Hematopoietic multipotent progenitor cell treated with erythropoietin and hydrocortisone succinate and interleukin-3 and kit ligand, for 6 days (in vitro differentiated cells): ENCODE measurements around the gene DXO.
"Not testable (repeated sequence)": the region's sequence is repeated elsewhere in the genome, so short reads cannot be mapped to it uniquely, and the experiment has no call there.

ENCODE experiments used
- DNase-seq: peaks from one replicate; pipeline ENCODE4 v3.0.0-alpha.2; 2015

The DXO gene

GRCh38 chr6:31971993-31972708 is at the start of gene DXO:
DXO (minus strand) TSS chr6:31972138; CDS start chr6:31971675, 463 bp downstream.
- DNase-seq, result peak; percentile 99

DNA sequence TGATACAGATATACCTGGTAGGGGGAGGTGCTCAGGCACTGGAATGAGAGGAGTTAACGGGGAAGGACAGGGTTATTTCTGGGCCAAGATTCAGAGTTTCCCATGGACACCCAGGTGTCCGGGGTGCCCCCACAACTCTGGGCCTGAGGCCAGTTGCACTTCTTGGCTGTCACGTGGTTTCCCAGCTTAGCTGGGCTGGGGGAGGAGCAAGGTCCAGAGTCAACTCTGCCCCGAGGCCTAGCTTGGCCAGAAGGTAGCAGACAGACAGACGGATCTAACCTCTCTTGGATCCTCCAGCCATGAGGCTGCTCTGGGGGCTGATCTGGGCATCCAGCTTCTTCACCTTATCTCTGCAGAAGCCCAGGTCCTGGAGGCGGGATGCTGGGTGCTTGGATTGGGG is 42.6 kb upstream of the DXO start, which contains the start of gene C4B:
C4B (plus strand) TSS at position 249 of the 400 bp plus-strand sequence; CDS start at position 300, 51 bp downstream.
- DNase-seq, result not testable (repeated sequence)

DNA sequence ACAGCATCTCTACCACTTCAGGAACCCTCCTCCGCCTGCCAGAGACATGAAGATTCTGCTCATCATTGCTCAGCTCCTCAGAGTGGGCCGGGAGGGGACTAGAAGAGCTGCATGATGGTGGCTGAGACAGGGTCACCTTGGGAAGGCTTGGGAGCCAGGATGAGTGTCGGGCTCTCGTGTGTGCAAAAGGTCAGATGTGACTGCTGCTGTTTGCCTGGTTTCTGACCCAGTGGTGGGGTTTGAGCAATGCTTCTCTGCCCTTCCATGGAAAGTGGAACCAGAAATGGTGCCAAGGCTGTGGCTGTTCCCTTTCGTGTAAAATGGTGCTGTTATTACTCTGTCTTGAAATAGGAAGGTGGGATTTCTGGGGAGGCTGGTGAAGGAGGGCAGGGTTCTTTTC is 41.8 kb upstream of the DXO start:
- DNase-seq, result not testable (repeated sequence)

DNA sequence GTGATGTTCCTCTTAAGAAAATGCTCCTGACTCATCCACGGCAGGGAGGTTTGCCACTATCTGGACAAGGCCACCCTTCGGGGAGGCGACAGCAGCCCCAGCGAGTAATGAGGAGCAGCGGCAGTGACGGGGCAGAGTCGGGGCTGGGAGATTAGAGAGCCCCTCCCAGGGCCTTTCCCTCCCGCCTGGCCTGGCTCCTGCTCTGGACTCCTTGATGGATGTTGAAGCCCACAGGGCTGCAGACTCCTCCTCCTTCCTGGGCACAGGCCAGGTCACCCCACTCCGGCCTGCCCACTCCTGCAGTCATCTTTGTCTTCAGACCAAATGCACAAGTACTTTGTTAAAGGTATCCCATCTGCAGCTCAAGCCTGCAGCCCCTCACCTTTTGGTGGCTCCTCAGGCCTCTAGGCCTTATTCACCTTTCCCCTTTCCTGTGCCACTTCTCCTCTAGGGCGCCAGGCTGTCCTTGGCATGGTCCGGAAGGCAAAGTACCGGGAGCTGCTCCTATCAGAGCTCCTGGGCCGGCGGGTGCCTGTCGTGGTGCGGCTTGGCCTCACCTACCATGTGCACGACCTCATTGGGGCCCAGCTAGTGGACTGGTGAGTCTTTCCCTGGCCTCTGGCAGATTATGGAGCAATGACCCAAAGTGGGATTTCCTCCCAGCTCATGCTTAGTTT is 41.1 kb upstream of the DXO start:
- not testable (repeated sequence) for DNase-seq

GRCh38 chr6:32010856-32011530 is 39.1 kb upstream of the DXO start:
- DNase-seq, result not testable (repeated sequence)

- DNase-seq, result not testable (repeated sequence)
Observed at GRCh38 chr6:32009537-32009936, 37.6 kb upstream of the DXO start.

DNA sequence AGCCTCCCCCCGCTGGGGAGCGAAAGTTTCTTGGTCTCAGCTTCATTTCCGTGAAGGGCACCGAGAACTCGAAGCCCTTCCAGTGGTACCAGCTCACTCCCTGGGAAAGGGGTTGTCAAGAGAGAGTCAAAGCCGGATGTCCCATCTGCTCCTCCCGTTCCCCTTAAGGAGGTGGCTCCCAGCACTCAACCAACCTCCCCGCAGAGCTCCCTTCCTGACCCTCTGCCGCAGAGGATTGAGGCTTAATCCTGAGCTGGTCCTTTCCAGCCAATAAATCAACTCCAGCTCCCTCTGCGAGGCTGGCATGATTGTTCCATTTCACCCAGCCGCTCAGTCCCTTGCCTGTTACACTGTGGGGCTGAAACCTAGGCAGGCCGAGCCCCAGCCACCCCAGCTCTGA is 36.7 kb upstream of the DXO start:
- not testable (repeated sequence) for DNase-seq

DNA sequence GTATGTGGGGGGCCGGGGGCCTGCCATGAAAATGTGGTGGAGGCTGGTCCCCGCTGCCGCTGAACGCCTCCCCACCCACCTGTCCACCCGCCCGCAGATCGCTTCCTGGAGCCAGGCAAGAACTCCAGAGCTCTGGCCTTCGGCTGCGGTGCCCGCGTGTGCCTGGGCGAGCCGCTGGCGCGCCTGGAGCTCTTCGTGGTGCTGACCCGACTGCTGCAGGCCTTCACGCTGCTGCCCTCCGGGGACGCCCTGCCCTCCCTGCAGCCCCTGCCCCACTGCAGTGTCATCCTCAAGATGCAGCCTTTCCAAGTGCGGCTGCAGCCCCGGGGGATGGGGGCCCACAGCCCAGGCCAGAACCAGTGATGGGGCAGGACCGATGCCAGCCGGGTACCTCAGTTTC is 36.1 kb upstream of the DXO start:
- not testable (repeated sequence) for DNase-seq

DNA sequence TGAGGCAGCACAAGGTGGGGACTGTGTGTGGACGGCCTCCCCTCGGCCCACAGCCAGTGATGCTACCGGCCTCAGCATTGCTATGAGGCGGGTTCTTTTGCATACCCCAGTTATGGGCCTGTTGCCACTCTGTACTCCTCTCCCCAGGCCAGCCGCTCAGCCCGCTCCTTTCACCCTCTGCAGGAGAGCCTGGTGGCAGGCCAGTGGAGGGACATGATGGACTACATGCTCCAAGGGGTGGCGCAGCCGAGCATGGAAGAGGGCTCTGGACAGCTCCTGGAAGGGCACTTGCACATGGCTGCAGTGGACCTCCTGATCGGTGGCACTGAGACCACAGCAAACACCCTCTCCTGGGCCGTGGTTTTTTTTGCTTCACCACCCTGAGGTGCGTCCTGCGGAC is 35.1 kb upstream of the DXO start:
- not testable (repeated sequence) for DNase-seq

- not testable (repeated sequence) for DNase-seq
Observed at GRCh38 chr6:32005991-32006529, 34.1 kb upstream of the DXO start.

DNA sequence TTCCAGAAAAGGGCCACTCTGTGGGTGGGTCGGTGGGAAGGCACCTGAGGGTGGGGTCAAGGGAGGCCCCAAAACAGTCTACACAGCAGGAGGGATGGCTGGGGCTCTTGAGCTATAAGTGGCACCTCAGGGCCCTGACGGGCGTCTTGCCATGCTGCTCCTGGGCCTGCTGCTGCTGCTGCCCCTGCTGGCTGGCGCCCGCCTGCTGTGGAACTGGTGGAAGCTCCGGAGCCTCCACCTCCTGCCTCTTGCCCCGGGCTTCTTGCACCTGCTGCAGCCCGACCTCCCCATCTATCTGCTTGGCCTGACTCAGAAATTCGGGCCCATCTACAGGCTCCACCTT is 33.6 kb upstream of the DXO start:
- DNase-seq, result peak; percentile 2

DNA sequence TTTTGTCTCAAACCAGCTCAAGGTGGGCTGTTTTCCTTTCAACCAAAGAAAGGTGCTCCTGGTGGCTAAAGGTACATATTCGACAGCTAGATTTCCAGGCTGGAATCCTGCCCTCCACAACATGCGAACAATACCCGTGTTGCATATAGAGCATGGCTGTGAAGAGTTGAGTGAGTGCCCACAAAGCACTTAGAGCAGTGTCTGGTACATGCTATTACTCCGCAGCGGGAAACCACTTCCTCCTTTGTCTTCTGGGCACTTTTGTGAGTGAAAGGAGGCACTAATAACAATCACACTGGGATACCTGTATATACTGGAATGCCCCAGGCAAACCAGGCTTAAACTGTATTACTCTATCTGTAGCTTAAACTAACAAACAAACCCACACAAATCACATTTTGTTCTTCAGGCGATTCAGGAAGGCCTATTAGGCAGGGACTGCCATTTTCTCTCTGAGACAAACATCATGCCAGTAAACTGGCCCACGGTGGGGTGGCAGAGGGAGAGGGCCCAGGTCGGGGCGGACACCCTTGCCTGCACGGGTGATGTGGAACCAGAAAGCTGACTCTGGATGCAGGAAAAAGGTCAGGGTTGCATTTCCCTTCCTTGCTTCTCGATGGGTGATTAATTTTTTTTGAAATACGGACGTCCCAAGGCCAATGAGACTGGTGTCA is 33.1 kb upstream of the DXO start:
- not testable (repeated sequence) for DNase-seq

DNA sequence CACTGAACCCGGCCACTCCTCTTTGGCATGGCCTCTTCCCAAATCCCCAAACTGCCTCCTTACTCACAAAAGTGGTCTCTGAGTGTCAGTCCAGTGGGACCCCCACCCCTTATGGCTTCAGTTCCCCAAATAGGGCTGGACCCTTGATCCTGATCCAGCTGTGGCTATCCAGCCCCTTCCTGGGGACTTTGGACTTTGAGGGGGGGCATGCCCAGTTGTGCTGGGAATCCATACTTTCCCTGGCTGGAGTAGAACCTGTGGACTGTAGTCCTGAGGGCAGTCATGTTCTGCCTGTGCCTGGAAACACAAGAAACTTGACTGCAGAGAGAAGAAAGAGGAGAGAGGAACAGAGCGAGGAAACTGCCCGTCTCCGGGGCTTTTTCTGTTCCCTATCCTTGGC is 32.5 kb upstream of the DXO start:
- DNase-seq, result not testable (repeated sequence)

GRCh38 chr6:32003301-32003700 is 31.4 kb upstream of the DXO start:
- DNase-seq, result not testable (repeated sequence)

DNA sequence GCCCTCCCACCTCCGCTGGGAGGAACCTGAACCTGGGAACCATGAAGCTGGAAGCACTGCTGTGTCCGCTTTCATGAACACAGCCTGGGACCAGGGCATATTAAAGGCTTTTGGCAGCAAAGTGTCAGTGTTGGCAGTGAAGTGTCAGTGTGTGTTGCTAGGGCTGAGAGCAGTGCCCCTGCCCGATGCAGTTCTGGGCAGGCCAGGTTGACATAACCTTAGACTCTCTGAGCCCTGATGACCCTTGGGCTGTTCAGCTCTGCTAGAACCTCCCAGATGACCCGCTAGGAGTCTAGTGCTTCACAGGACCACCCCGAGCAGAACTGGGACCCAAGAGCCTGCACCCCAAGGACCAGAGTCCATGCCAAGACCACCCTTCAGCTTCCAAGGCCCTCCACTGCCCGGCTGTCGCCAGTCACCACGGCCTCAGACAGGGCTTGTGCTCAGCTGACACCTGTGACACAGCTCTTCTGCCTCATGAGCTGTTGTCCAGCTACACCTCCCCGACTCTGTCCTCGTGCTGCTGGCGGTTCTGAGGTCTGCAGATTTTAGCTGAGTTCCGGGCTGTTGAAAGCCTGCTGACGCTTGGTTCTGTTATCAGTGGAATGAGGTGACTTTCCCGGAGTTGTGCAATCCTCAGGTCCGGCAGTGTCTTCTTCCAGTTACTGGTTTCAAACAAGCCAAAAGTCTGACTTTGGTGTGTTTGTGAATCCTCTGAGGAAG is 30.8 kb upstream of the DXO start:
- not testable (repeated sequence) for DNase-seq

- not testable (repeated sequence) for DNase-seq
Observed at GRCh38 chr6:31996385-31996784, 24.4 kb upstream of the DXO start.

GRCh38 chr6:31994421-31994820 is 22.5 kb upstream of the DXO start:
- not testable (repeated sequence) for DNase-seq

DNA sequence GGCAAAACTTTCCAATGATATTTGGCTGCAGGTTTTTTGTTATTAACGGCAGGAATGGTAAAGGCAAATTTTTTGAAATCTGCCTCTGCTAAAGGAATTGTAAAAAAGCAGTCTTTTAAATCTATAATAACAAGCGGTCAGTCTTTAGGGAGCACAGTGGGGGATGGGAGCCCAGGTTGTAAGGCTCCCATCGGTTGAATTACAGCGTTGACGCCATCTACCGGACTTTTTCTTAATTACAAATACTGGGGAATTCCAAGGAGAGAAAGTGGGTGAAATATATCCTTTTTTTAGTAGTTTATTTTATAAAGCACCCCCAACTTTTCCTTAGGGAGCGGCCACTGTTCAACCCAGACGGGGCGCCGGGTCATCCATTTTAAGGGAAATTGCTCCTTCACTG is 17.4 kb upstream of the DXO start:
- not testable (repeated sequence) for DNase-seq

DNA sequence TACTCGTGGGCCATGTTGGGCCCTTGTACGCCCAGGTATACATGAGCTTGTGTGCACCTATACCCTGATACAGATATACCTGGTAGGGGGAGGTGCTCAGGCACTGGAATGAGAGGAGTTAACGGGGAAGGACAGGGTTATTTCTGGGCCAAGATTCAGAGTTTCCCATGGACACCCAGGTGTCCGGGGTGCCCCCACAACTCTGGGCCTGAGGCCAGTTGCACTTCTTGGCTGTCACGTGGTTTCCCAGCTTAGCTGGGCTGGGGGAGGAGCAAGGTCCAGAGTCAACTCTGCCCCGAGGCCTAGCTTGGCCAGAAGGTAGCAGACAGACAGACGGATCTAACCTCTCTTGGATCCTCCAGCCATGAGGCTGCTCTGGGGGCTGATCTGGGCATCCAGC is 9.8 kb upstream of the DXO start, which contains the start of gene C4A:
C4A (plus strand) TSS at position 314 of the 400 bp plus-strand sequence; CDS start at position 365, 51 bp downstream.
- not testable (repeated sequence) for DNase-seq

DNA sequence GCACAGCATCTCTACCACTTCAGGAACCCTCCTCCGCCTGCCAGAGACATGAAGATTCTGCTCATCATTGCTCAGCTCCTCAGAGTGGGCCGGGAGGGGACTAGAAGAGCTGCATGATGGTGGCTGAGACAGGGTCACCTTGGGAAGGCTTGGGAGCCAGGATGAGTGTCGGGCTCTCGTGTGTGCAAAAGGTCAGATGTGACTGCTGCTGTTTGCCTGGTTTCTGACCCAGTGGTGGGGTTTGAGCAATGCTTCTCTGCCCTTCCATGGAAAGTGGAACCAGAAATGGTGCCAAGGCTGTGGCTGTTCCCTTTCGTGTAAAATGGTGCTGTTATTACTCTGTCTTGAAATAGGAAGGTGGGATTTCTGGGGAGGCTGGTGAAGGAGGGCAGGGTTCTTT is 9.1 kb upstream of the DXO start:
- DNase-seq, result not testable (repeated sequence)

GRCh38 chr6:31980195-31980876 is 8.4 kb upstream of the DXO start:
- not testable (repeated sequence) for DNase-seq
